ENCODE measurements around the gene SMAD5. TPM values are rescaled to one million over a fixed set of nuclear protein-coding genes. Genes with fewer than 3 reads are reported as not detected.

SMAD5 gene
- total and polyA plus RNA-seq, 2 of the 4 experiments (the other 2 are of a cell fraction): 37.4 to 101 TPM

DNA sequence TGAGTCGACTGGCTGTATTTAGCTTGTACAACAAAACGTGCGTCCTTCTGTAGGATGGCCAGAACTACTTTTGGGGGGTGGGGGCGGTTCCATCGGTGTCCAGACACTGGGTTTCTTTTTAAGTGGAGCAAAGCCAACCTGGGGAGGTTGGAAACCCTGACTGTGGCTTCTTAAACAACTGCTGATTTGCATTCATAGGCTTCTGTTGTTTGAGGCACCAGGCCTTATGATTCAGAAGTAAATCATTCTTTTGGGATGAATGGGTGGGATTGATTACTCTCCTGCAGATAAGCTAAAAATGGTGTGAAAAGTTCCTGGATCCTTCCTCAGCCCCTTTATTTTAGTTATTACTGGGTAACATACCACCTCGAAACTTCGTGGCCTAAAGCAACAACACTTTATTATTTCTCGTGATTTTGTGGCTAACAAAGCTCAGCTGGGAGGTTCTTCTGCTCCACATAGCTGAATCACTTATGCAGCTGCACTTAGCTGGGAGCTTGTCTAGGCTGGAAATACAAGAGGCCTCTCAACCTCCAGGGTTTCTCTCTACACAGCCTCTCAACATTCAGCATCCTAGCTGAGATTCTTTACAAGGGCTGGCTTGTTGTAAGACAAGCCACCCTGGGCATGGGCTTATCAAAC, 72.5 kb downstream of the SMAD5 start:
- H2BK5ac ChIP-seq (ENCODE audit: low read depth, low read length, poor library complexity, severe bottlenecking): no peak overlapping the region
- no peak overlapping the region for H3K4ac ChIP-seq (ENCODE audit: low read depth, low read length)
- no peaks in the 10 kb centered on the region for H4K20me1 ChIP-seq (ENCODE audit: insufficient read depth, low read length)
- no peak overlapping the region for H2BK120ac ChIP-seq (ENCODE audit: low read depth, low read length)
- WGBS, 2 experiments (ENCODE audit: extremely low coverage in 2 of 2, insufficient read length in 1 of 2): no CpG with 5 or more reads among the region's 8 CpGs
- no peak overlapping the region for H3K14ac ChIP-seq (replicated peaks; ENCODE audit: low read depth, low read length)
- no peak overlapping the region for H3K23ac ChIP-seq (ENCODE audit: low read depth, low read length)
- no peak overlapping the region for H2AFZ ChIP-seq (replicated peaks; ENCODE audit: low read length, poor library complexity)
- H4K91ac ChIP-seq (ENCODE audit: insufficient read depth, low read depth, low read length): no peak overlapping the region
- H4K5ac ChIP-seq (ENCODE audit: low read depth, low read length): no peak overlapping the region
- no peaks in the 10 kb centered on the region for H3K4me1 ChIP-seq (ENCODE audit: control insufficient read depth, insufficient read depth, low read length)
- TF ChIP-seq, protein P1, sequence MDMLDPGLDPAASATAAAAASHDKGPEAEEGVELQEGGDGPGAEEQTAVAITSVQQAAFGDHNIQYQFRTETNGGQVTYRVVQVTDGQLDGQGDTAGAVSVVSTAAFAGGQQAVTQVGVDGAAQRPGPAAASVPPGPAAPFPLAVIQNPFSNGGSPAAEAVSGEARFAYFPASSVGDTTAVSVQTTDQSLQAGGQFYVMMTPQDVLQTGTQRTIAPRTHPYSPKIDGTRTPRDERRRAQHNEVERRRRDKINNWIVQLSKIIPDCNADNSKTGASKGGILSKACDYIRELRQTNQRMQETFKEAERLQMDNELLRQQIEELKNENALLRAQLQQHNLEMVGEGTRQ (IDR thresholded peaks at IDR 0.05; ENCODE audit: low read depth, low read length): no peak
- TF ChIP-seq FOS (IDR thresholded peaks at IDR 0.05; ENCODE audit: low read depth, low read length): no peak
- no peak for TF ChIP-seq BHLHE40 (IDR thresholded peaks at IDR 0.05; ENCODE audit: low read depth, low read length)
- no peak for TF ChIP-seq CEBPB (IDR thresholded peaks at IDR 0.05; ENCODE audit: low read depth, low read length)
- no peaks in the 10 kb centered on the region for H3K36me3 ChIP-seq (ENCODE audit: control insufficient read depth, insufficient read depth, low read length)
- no peak overlapping the region for H2AK5ac ChIP-seq (ENCODE audit: low read depth, low read length)
- in situ Hi-C loops (cut with MboI; ENCODE audit: low sequenced_read_pairs): loop anchor here (25.0 kb wide), 1 partner anchor 643 kb away; no protein-coding TSS in a partner anchor
- ATAC-seq (ENCODE audit: low read depth) (no peak), DNase-seq (no peak)
- intact Hi-C loops (cut with micrococcal nuclease): no loop called here
- dilution Hi-C loops (cut with HindIII; ENCODE audit: low sequenced_read_pairs, unreplicated experiment): no loop called here
- no peaks in the 10 kb centered on the region for H3K79me1 ChIP-seq (ENCODE audit: low read depth in 1 of 2, low read length in 2 of 2)
- peaks cover 31% of the 10 kb centered on the region for H3K27me3 ChIP-seq (ENCODE audit: control insufficient read depth, insufficient read depth, low read length)
- ChIA-PET POLR2A (ENCODE audit: unreplicated experiment) (no interaction called here), CTCF (interaction anchor here (0.6 kb wide), 2 partner anchors 264 to 420 kb away, joined by 3 read pairs; no protein-coding TSS in a partner anchor)
- H2AK9ac ChIP-seq (replicated peaks; ENCODE audit: low read depth, low read length, poor library complexity): no peak overlapping the region
- no peak overlapping the region for H3K4me3 ChIP-seq (ENCODE audit: insufficient read depth, low read depth, low read length)
- H3K27ac ChIP-seq (ENCODE audit: insufficient read depth, low read length): no peak overlapping the region
- no peaks in the 10 kb centered on the region for H3K9me1 ChIP-seq (ENCODE audit: insufficient read depth, low read length)
- H2BK15ac ChIP-seq (ENCODE audit: low read depth, low read length): no peak overlapping the region
- H4K8ac ChIP-seq (ENCODE audit: low read depth in 2 of 2, low read length in 2 of 2): no peak overlapping the region
- H3K9ac ChIP-seq (ENCODE audit: low read depth, low read length): no peak overlapping the region
- H3K56ac ChIP-seq (ENCODE audit: extremely low read depth, insufficient read depth, low read length): no peak overlapping the region
- no peak overlapping the region for H3K18ac ChIP-seq (ENCODE audit: low read depth, low read length)
- BruUV-seq (replicated peaks): no TSS peak
- no peak overlapping the region for H2BK20ac ChIP-seq (ENCODE audit: low read depth, low read length)
- H3K9me3 ChIP-seq (ENCODE audit: control insufficient read depth, insufficient read depth, low read length): no peaks in the 10 kb centered on the region; the same call in 1 of the 2 replicates
- no peak overlapping the region for H3K4me2 ChIP-seq (ENCODE audit: low read depth, low read length)
